Karpas-422 (cell line): ENCODE data around the gene DDX3X. TPM values are rescaled to one million over a fixed set of nuclear protein-coding genes. Genes with fewer than 3 reads are reported as not detected.

Experiments
- DNase-seq: peaks from one replicate; pipeline ENCODE4 v3.0.0-alpha.2; 2015
- H2AFZ ChIP-seq: fragments of 200-600 bp; sonication (generic); 2 replicates; pipeline ENCODE4 v1.6.1; 2014; ENCODE audit warnings: antibody characterized with exemption, low read length, mixed read lengths
- H3K27ac ChIP-seq: fragments of 200-600 bp; sonication (generic); 2 replicates; pipeline ENCODE4 v1.5.1; 2014; ENCODE audit warnings: mild to moderate bottlenecking, low read length, moderate library complexity
- H3K27me3 ChIP-seq: fragments of 200-600 bp; sonication (generic); 2 replicates; pipeline ENCODE4 v1.6.1; 2014; ENCODE audit warnings: low read length, mixed read lengths
- H3K36me3 ChIP-seq: fragments of 200-600 bp; sonication (generic); 2 replicates; pipeline ENCODE4 v1.6.1; 2014; ENCODE audit warnings: low read length, mixed read lengths; ENCODE audit not compliant: insufficient read depth
- H3K4me1 ChIP-seq: fragments of 200-600 bp; sonication (generic); 2 replicates; pipeline ENCODE4 v1.6.1; 2014; ENCODE audit warnings: mild to moderate bottlenecking, low read length, mixed read lengths
- H3K4me2 ChIP-seq: fragments of 200-600 bp; sonication (generic); 2 replicates; pipeline ENCODE4 v1.6.1; 2014; ENCODE audit warnings: low read length, low read depth, mild to moderate bottlenecking; ENCODE audit not compliant: poor library complexity, severe bottlenecking
- H3K4me3 ChIP-seq: fragments of 200-600 bp; sonication (generic); 2 replicates; pipeline ENCODE4 v1.5.1; 2014; ENCODE audit warnings: mild to moderate bottlenecking, antibody characterized with exemption, low read length, mixed read lengths
- H3K79me2 ChIP-seq: fragments of 200-600 bp; sonication (generic); 2 replicates; pipeline ENCODE4 v1.6.1; 2014; ENCODE audit warnings: mild to moderate bottlenecking, low read length, mixed read lengths
- H3K9ac ChIP-seq: fragments of 200-600 bp; sonication (generic); 2 replicates; pipeline ENCODE4 v1.6.0; 2014; ENCODE audit warnings: low read length
- H3K9me2 ChIP-seq: fragments of 200-600 bp; sonication (generic), shearing (Covaris generic); replicated peaks from 2 replicates; pipeline ENCODE4 v1.6.0; 2014; ENCODE audit warnings: mild to moderate bottlenecking, low read length, moderate library complexity; ENCODE audit not compliant: insufficient read depth
- H3K9me3 ChIP-seq: fragments of 300-700, 200-600 bp; sonication (generic); 2 replicates; pipeline ENCODE4 v1.6.1; 2014; ENCODE audit warnings: low read length, mixed read lengths
- H4K20me1 ChIP-seq: fragments of 200-600 bp; sonication (generic); 2 replicates; pipeline ENCODE4 v1.6.1; 2014; ENCODE audit warnings: mild to moderate bottlenecking, antibody characterized with exemption, low read length, low read depth; ENCODE audit not compliant: insufficient read depth
- total RNA-seq: library from RNA; depleted of rRNA; stranded (reverse); fragments of >200 nt; shearing (Covaris generic); gene quantifications from 2 replicates; pipeline ENCODE4 v1.2.3, GENCODE V29; 2014; ENCODE audit warnings: low replicate concordance

DDX3X gene
- total RNA-seq, 1 experiment from 2014 or later, result 198 TPM

- Histone ChIP-seq H3K9me3 (no peaks in the 10 kb centered on the region), H3K4me1 (no peaks in the 10 kb centered on the region), H3K27me3 (no peaks in the 10 kb centered on the region), H3K36me3 (no peaks in the 10 kb centered on the region), H4K20me1 (no peaks in the 10 kb centered on the region), H3K27ac (no peak overlapping the region), H3K4me3 (no peak overlapping the region), H3K9ac (no peak overlapping the region), H3K79me2 (no peaks in the 10 kb centered on the region), H3K4me2 (no peak overlapping the region), H2AFZ (no peak overlapping the region), H3K9me2 (no peaks in the 10 kb centered on the region)
- DNase-seq, result no peak
Observed at GRCh38 chrX:41302370-41302769, 31.6 kb upstream of the DDX3X start.

GRCh38 chrX:41303013-41303412 is 30.9 kb upstream of the DDX3X start:
- Histone ChIP-seq H3K9me2 (no peaks in the 10 kb centered on the region), H3K4me1 (no peaks in the 10 kb centered on the region), H3K79me2 (no peaks in the 10 kb centered on the region), H4K20me1 (no peaks in the 10 kb centered on the region), H3K27me3 (no peaks in the 10 kb centered on the region), H3K27ac (no peak overlapping the region), H2AFZ (no peak overlapping the region), H3K9ac (no peak overlapping the region), H3K9me3 (no peaks in the 10 kb centered on the region), H3K36me3 (no peaks in the 10 kb centered on the region), H3K4me2 (no peak overlapping the region), H3K4me3 (no peak overlapping the region)
- no peak for DNase-seq

- H3K9me3 ChIP-seq, result no peaks in the 10 kb centered on the region
- no peak overlapping the region for H3K27ac ChIP-seq
- no peaks in the 10 kb centered on the region for H3K79me2 ChIP-seq
- no peak for DNase-seq
- H3K9me2 ChIP-seq, result no peaks in the 10 kb centered on the region
- no peak overlapping the region for H3K4me3 ChIP-seq
- H2AFZ ChIP-seq, result no peak overlapping the region
- no peaks in the 10 kb centered on the region for H3K27me3 ChIP-seq
- H3K36me3 ChIP-seq, result no peaks in the 10 kb centered on the region
- no peak overlapping the region for H3K4me2 ChIP-seq
- no peak overlapping the region for H3K9ac ChIP-seq
- H3K4me1 ChIP-seq, result no peaks in the 10 kb centered on the region
- no peaks in the 10 kb centered on the region for H4K20me1 ChIP-seq
Observed at GRCh38 chrX:41304178-41304577, 29.8 kb upstream of the DDX3X start.

GRCh38 chrX:41308884-41309647 is 24.9 kb upstream of the DDX3X start:
- no peak overlapping the region for H3K4me3 ChIP-seq
- no peak overlapping the region for H3K27ac ChIP-seq
- H3K9me2 ChIP-seq, result no peaks in the 10 kb centered on the region
- H3K36me3 ChIP-seq, result no peaks in the 10 kb centered on the region
- H3K4me1 ChIP-seq, result no peaks in the 10 kb centered on the region
- peak; percentile 50 for DNase-seq
- H3K27me3 ChIP-seq, result no peaks in the 10 kb centered on the region
- H4K20me1 ChIP-seq, result no peaks in the 10 kb centered on the region
- H2AFZ ChIP-seq, result no peak overlapping the region
- no peak overlapping the region for H3K4me2 ChIP-seq
- H3K9ac ChIP-seq, result no peak overlapping the region
- no peaks in the 10 kb centered on the region for H3K79me2 ChIP-seq
- no peaks in the 10 kb centered on the region for H3K9me3 ChIP-seq

- Histone ChIP-seq H3K27me3 (no peaks in the 10 kb centered on the region), H3K4me2 (no peak overlapping the region), H4K20me1 (no peaks in the 10 kb centered on the region), H3K9me3 (no peaks in the 10 kb centered on the region), H3K4me3 (no peak overlapping the region), H3K36me3 (no peaks in the 10 kb centered on the region), H3K4me1 (no peaks in the 10 kb centered on the region), H3K9me2 (no peaks in the 10 kb centered on the region), H3K9ac (no peak overlapping the region), H3K79me2 (no peaks in the 10 kb centered on the region), H3K27ac (no peak overlapping the region), H2AFZ (no peak overlapping the region)
- no peak for DNase-seq
Observed at GRCh38 chrX:41312786-41313185, 21.2 kb upstream of the DDX3X start.

GRCh38 chrX:41313419-41313818 is 20.5 kb upstream of the DDX3X start:
- no peak overlapping the region for H2AFZ ChIP-seq
- no peaks in the 10 kb centered on the region for H3K9me3 ChIP-seq
- H3K27me3 ChIP-seq, result no peaks in the 10 kb centered on the region

GRCh38 chrX:41314204-41314603 is 19.8 kb upstream of the DDX3X start:
- Histone ChIP-seq H3K27ac (no peak overlapping the region), H3K9me2 (no peaks in the 10 kb centered on the region), H4K20me1 (no peaks in the 10 kb centered on the region), H3K9ac (no peak overlapping the region), H3K36me3 (no peaks in the 10 kb centered on the region), H3K4me2 (no peak overlapping the region), H3K9me3 (no peaks in the 10 kb centered on the region), H3K4me3 (no peak overlapping the region), H3K79me2 (no peaks in the 10 kb centered on the region), H3K4me1 (no peaks in the 10 kb centered on the region), H3K27me3 (no peaks in the 10 kb centered on the region), H2AFZ (no peak overlapping the region)
- no peak for DNase-seq

More at GRCh38 chrX:41313419-41313818, 20.5 kb upstream of the DDX3X start:
- H3K9me2 ChIP-seq, result no peaks in the 10 kb centered on the region
- H3K4me3 ChIP-seq, result no peak overlapping the region
- H3K4me2 ChIP-seq, result no peak overlapping the region
- H4K20me1 ChIP-seq, result no peaks in the 10 kb centered on the region
- no peak overlapping the region for H3K9ac ChIP-seq
- DNase-seq, result no peak
- H3K79me2 ChIP-seq, result no peaks in the 10 kb centered on the region
- H3K27ac ChIP-seq, result no peak overlapping the region
- no peaks in the 10 kb centered on the region for H3K4me1 ChIP-seq
- no peaks in the 10 kb centered on the region for H3K36me3 ChIP-seq

GRCh38 chrX:41314881-41315280 is 19.1 kb upstream of the DDX3X start:
- Histone ChIP-seq H4K20me1 (no peaks in the 10 kb centered on the region), H3K9me2 (no peaks in the 10 kb centered on the region), H3K27me3 (no peaks in the 10 kb centered on the region), H3K79me2 (no peaks in the 10 kb centered on the region), H3K9ac (no peak overlapping the region), H2AFZ (no peak overlapping the region), H3K4me3 (no peak overlapping the region), H3K9me3 (no peaks in the 10 kb centered on the region), H3K4me2 (no peak overlapping the region), H3K4me1 (no peaks in the 10 kb centered on the region), H3K27ac (no peak overlapping the region), H3K36me3 (no peaks in the 10 kb centered on the region)
- DNase-seq, result no peak
